ENCODE data around the gene CCDC195.
A peak's percentile ranks its signal among the peaks of the same experiment; 100 is the strongest.
"Not testable (repeated sequence)": the region's sequence is repeated elsewhere in the genome, so short reads cannot be mapped to it uniquely, and the experiment has no call there.

The CCDC195 gene

DNA sequence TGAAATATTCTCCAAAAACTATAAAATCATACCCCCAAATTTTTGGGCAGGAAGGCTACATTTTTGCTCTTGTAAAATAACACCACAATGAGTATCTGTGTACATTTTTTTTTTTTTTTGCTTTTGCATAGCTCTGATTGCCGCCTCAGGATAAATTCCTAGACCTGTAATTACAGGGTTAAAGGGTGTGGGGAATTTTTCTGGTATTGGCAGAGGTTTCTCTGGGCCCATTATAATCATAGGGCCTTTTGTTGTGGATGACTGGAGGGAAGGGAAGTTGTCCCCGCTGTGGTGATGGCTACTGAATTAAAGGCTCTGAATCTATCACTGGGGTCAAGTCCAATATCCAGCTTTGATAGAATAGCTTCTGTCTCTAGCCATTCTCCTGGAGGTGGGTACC, 26.6 kb downstream of the CCDC195 start:
- DNase-seq = no peak

DNA sequence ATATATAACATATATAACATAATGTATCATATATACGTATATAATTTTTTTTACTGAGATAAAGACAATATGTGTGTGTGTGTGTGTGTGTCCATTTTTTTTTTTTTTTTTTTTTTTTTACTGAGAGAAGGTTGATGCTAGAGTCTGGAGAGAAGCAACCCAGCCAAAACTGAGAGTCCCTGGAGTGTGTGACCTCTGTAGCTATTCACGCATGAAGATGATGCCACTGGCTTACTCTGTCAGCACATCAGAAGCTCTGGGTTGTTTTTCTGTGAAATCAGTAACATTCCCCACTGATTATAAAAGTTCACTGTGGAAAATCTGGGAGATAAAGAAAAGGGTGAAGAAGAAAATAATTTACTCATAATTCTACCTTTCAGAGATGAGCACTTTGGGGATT, 27.2 kb downstream of the CCDC195 start:
- peak; percentile 16 for DNase-seq

- DNase-seq = no peak
Measured at GRCh38 chr2:224687156-224687555, 29.0 kb downstream of the CCDC195 start.

DNA sequence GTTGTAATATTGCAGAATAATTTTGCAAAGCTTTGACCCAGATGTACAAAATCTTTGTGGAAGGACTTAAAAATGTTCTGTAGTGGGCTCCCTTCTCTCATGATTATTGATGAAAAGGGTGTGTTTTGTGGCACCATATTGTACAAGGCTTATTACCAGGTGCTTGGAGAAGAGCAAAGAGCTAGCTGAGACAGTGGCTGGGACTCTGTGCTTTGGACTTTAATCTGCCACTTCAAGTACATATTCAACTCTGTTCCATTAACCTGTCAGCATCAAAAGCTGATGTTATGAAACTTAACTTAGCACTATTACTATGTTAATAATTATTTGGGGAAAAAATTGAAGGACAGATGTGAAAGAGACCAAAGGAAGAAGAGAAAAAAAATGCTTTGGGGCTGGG, 31.0 kb downstream of the CCDC195 start:
- no peak for DNase-seq

DNA sequence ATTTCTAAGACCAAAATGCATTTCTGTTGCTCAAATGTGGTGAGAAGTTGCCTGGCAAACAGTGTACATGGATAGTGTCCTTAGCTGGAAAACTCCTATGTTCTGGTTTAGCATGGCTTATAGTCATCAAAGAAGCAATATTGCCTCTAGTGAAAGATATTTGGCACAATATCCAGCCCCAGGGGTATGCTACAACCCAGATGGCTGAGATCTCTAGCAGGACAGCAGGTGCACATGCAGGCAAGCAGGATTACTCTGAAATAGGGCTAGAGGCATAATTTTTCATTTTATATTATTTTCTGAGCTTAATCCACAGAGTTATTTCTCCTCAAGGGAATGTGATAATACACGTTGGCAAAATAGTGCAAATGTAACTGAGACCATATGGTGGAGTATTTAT, 34.0 kb downstream of the CCDC195 start:
- no peak for DNase-seq

DNA sequence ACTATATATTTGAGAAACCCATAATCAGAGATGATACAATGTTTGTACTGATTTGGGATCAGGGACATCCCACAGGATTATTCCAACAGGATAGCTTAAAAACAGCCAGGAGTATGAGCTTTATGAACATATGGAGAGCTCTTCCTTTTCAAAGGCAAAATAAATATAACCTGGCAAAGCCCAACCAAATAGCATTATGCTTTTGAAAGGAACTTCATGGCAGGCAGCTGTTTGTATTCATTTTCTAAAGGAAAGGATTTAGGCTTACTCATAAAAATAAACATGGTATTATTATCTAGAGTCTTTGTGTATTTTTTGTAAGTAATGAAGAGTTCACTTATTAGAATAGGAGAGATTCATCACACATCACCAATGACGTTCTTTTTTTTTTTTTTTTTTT, 44.4 kb downstream of the CCDC195 start:
- DNase-seq = no peak

- DNase-seq = no peak
Measured at GRCh38 chr2:224670203-224670602, 46.0 kb downstream of the CCDC195 start.

GRCh38 chr2:224669449-224669848, 46.7 kb downstream of the CCDC195 start:
- no peak for DNase-seq

DNA sequence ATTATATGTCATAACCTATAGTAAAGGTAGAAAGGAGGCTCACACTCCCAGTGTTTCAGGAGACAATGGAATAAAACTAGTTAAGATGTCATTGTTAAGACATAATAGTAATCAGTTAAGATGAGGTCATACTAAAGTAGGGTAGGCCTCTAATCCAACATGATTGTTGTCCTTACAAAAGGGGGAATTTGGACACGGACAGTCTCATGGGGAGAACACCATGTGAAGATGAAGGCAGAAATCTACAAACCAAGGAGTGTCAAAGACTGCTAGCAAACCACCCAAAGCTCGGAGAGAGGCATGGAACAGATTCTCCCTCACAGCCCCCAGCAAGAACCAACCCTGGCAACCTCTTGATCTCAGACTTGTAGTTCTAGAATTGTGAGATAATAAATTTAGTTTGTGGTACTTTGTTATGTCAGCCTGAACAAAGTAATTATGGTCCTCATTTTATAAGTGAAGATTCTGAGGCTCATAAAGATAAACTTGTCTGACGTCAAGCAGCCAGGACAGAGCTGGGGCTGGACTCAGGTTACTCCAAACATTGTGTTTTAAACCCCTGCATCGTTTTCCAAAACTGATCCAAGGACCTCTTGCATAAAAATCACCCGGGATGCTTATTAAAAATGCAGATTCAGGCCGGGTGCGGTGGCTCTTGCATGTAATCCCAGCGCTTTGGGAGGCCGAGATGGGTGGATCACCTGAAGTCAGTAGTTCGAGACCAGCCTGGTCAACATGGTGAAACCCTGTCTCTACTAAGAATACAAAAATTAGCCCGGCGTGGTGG, 47.8 kb downstream of the CCDC195 start:
- no peak for DNase-seq

GRCh38 chr2:224666951-224667553, 49.1 kb downstream of the CCDC195 start:
- no peak for DNase-seq

DNA sequence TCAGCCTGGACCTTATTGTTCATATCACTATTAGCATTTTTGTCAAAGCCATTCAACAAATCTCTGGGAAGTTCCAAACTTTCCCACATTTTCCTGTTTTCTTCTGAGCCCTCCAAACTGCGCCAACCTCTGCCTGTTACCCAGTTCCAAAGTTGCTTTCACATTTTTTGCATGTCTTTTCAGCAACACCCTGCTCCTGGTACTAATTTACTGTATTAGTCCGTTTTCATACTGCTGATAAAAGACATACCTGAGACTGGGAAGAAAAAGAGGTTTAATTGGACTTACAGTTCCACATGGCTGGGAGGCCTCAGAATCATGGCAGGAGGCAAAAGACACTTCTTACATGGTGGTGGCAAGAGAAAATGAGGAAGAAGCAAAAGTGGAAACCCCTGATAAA, 52.8 kb downstream of the CCDC195 start:
- not testable (repeated sequence) for DNase-seq

GRCh38 chr2:224661708-224662107, 54.5 kb downstream of the CCDC195 start:
- DNase-seq = not testable (repeated sequence)

- DNase-seq = no peak
Measured at GRCh38 chr2:224659714-224660113, 56.5 kb downstream of the CCDC195 start.

DNA sequence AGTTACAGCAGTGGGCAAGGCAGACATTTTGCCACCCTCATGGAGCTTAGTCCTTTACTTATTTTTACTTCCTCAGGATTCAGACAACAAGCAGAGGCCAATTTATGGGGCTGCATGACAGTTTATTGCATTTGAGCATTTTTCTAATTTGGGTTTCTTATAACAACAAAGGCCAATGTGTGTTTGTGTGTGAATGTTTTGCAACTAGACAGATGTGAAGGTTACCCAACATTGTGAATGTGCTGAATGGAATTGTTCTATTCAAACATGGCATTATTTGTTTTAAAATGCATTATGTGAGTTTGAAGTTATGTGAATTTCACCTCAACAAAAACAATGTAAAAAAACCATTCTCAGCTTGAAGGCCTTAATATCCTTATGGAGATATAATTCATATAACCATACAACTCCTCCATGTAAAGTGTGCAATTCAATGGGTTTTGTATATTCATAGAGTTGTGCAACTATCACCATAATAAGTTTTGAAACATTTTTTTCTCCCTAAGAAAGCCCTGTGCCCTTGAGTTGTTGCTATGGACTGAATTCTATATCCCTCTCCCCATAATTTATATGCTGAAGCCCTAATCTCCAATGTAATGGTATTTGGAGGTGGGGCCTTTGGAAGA, 57.3 kb downstream of the CCDC195 start:
- no peak for DNase-seq

- no peak for DNase-seq
Measured at GRCh38 chr2:224657349-224657748, 58.8 kb downstream of the CCDC195 start.

DNA sequence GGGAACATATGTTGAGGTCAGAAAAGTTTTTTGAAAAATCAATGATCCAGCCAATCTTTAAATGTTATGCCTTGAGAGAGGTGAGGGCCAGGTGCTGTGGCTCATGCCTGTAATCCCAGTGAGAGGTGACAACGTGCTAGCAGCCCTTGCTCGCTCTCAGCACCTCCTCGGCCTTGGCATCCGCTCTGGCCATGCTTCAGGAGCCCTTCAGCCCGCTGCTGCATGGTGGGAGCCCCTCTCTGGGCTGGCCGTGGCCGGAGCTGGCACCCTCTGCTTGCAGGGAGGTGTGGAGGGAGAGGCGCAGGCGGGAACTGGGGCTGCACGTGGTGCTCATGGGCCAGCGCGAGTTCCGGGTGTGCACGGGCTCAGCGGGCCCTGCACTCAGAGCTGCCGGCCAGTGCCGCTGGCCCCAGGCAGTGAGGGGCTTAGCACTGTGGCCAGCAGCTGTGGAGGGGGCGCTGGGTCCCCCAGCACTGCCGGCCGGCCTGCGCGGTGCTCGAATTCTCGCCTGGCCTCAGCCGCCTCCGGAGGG, 61.1 kb downstream of the CCDC195 start:
- no peak for DNase-seq
